Measurements from ENCODE around the gene HECA. TPM values are rescaled to one million over a fixed set of nuclear protein-coding genes. Genes with fewer than 3 reads are reported as not detected.
A peak's percentile ranks its signal among the peaks of the same experiment; 100 is the strongest.

The HECA gene
- total RNA-seq, 4 donors from 2014 or later, result 11.3 to 38.4 (median 25.7) TPM

DNA sequence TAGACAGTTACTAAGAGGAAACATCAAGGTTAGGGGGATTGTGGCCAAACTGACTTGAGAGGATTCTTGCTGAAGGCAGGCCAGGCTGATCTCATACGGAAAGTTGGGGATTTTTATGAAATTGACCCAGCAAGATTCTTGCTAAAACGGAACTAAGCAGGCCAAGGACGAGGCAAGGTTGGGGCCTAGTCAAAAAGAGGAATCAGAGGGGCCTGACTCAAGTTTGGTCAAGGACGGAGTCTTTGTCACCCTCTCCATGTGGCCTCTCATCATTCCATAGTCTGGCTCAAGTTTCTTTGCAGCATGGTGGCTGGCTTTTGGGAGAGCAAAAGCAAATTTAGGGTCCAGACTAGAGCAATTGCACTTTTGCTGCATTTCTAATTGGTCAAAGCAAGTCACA lies 7.9 kb upstream of the HECA start:
- DNase-seq, result no peak
- H3K27me3 ChIP-seq, result no peaks in the 10 kb centered on the region
- no peak for TF ChIP-seq POLR2A (IDR thresholded peaks at IDR 0.05)
- TF ChIP-seq, protein P1, sequence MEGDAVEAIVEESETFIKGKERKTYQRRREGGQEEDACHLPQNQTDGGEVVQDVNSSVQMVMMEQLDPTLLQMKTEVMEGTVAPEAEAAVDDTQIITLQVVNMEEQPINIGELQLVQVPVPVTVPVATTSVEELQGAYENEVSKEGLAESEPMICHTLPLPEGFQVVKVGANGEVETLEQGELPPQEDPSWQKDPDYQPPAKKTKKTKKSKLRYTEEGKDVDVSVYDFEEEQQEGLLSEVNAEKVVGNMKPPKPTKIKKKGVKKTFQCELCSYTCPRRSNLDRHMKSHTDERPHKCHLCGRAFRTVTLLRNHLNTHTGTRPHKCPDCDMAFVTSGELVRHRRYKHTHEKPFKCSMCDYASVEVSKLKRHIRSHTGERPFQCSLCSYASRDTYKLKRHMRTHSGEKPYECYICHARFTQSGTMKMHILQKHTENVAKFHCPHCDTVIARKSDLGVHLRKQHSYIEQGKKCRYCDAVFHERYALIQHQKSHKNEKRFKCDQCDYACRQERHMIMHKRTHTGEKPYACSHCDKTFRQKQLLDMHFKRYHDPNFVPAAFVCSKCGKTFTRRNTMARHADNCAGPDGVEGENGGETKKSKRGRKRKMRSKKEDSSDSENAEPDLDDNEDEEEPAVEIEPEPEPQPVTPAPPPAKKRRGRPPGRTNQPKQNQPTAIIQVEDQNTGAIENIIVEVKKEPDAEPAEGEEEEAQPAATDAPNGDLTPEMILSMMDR (IDR thresholded peaks at IDR 0.05), result no peak
- no peak overlapping the region for H3K4me3 ChIP-seq
- intact Hi-C loops (cut with DNase I; ENCODE audit: low total_unique reads), result loop anchor here (10.0 kb wide), 1 partner anchor 238 kb away; no protein-coding TSS in a partner anchor
- no peaks in the 10 kb centered on the region for H3K36me3 ChIP-seq
- no peaks in the 10 kb centered on the region for H3K9me3 ChIP-seq
- H3K27ac ChIP-seq, result no peak overlapping the region
- no peaks in the 10 kb centered on the region for H3K4me1 ChIP-seq

DNA sequence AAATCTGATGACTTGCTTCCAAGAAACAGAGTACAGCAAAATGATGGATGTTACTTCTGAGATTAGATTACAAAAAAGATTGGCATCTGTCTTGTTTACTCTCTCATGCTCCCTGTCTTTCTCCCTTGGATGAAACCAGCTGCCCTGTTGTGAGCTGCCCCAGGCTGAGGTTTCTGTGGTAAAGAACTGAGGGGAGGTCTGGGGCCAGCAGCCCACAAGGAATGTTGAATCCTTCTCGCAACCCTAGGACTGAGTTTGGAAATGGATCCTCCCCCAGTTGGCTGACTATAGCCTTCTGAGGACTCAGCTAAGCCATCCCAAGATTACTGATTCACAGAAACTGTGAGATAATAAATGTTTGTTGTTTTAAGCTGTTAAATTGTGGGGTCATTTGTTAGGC lies 5.6 kb upstream of the HECA start:
- Histone ChIP-seq H3K9me3 (no peaks in the 10 kb centered on the region), H3K27me3 (no peaks in the 10 kb centered on the region), H3K4me1 (no peaks in the 10 kb centered on the region), H3K4me3 (no peak overlapping the region), H3K36me3 (no peaks in the 10 kb centered on the region), H3K27ac (no peak overlapping the region)
- intact Hi-C loops (cut with DNase I; ENCODE audit: low total_unique reads), result loop anchor here (10.0 kb wide), 1 partner anchor 236 kb away; no protein-coding TSS in a partner anchor
- no peak for DNase-seq
- no peak for TF ChIP-seq POLR2A (IDR thresholded peaks at IDR 0.05)
- TF ChIP-seq, protein P1 (IDR thresholded peaks at IDR 0.05), result no peak

DNA sequence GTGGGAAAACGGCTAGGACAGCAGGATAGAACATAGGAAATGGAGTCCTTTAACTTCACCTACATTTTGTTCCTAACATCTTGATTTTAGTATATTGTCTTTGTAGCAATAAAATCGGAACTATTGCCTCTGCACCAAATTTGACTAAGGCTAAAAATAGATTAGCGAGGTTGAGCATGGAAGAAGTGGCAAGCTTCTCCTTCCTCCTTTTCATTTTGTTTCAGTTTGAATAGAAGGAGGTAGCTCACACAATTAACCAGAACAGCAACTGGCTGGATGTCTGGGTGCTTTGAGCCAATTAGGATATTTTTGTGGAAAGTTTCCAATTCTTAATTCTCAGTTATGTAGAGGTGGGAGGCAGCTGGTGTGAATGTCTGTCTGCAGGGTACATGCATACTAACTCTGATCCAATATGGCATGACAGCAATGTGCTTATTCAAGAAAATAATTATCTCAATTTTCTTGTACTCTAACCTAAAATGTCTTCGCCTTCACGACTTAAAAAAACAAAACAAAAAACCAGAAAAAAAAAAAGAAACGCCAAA lies 3.1 kb upstream of the HECA start:
- Histone ChIP-seq H3K4me3 (no peak overlapping the region), H3K36me3 (no peaks in the 10 kb centered on the region), H3K27me3 (no peaks in the 10 kb centered on the region), H3K27ac (no peak overlapping the region), H3K4me1 (no peaks in the 10 kb centered on the region), H3K9me3 (no peaks in the 10 kb centered on the region)
- no peak for DNase-seq
- intact Hi-C loops (cut with DNase I; ENCODE audit: low total_unique reads), result no loop called here
- no peak for TF ChIP-seq POLR2A (IDR thresholded peaks at IDR 0.05)
- TF ChIP-seq, protein P1 (IDR thresholded peaks at IDR 0.05), result no peak

DNA sequence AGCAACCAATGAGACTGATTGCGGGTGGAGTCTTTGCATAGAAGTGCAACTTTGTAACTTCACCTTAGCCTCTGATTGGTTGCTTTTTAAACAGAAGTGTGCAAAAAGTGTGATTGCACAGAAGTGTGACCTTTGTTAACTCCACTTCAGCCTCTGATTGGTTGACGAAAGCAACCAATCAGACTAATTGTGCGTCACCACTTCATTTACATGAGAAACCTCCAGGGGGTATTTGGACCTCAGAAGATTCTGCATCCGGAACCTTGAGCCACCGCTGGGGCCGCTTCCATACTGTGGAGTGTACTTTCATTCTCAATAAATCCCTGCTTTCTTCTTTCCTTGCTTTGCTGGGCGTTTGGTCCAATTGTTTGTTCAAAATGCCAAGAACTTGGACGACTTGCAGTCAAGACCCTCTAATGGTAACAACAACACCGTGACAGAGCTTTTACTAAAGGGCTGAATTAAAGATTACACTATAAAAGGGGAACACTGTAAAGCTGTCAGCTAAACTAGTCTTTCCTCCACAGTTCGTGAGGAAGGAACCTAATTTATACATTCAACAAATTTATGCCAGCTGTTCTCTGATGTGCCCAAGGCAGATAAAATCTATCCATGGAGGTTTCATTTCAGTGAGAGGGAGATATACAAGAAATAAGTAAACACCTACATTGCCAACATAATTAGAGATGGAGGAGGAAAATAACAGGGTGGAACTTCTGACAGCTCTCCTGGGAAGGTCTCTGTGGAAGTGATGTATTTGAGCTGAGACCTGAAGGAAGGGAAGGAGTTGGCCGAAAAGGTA lies 1.4 kb upstream of the HECA start:
- no peaks in the 10 kb centered on the region for H3K27me3 ChIP-seq
- no peaks in the 10 kb centered on the region for H3K9me3 ChIP-seq
- H3K27ac ChIP-seq, result peak overlapping the region; percentile 97 to 99
- peak in 1 of 2 donors; percentile 28 for DNase-seq
- peaks cover 9 to 12% of the 10 kb centered on the region in 2 donors for H3K4me1 ChIP-seq
- intact Hi-C loops (cut with DNase I; ENCODE audit: low total_unique reads), result no loop called here
- H3K36me3 ChIP-seq, result no peaks in the 10 kb centered on the region
- peak overlapping the region in 1 of 2 donors; percentile 17 for H3K4me3 ChIP-seq
- TF ChIP-seq, protein P1 (IDR thresholded peaks at IDR 0.05), result peak in 1 of 4 experiments; percentile 4
- TF ChIP-seq POLR2A (IDR thresholded peaks at IDR 0.05), result no peak

DNA sequence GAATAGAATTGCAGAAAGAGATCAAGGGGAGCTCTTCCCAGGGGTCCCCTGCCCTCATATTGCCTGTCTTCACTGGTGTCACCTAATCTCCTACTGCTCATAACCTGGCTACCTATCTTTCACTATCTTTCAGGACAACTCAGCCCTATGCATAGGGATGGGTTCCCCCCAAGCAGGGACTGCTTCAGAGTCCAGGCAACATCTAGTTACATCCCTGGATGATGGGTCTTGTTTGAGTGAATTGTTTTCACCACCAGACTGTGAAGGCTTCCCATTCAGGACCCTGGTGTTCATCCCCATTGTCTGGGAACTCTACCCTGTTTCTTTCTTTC lies 850 bp upstream of the HECA start:
- H3K27me3 ChIP-seq, result no peaks in the 10 kb centered on the region
- intact Hi-C loops (cut with DNase I; ENCODE audit: low total_unique reads), result no loop called here

More for the DNA sequence above, 850 bp upstream of the HECA start:
- TF ChIP-seq, protein P1 (IDR thresholded peaks at IDR 0.05), result no peak
- TF ChIP-seq POLR2A (IDR thresholded peaks at IDR 0.05), result no peak
- peaks cover 9 to 12% of the 10 kb centered on the region in 2 donors for H3K4me1 ChIP-seq
- DNase-seq, result no peak
- H3K27ac ChIP-seq, result peak overlapping the region; percentile 97 to 99
- no peaks in the 10 kb centered on the region for H3K9me3 ChIP-seq
- peak overlapping the region in 1 of 2 donors; percentile 17 for H3K4me3 ChIP-seq
- no peaks in the 10 kb centered on the region for H3K36me3 ChIP-seq
